ENCODE results near the gene VPS52.
"Not testable (repeated sequence)": the region's sequence is repeated elsewhere in the genome, so short reads cannot be mapped to it uniquely, and the experiment has no call there.

VPS52 gene

GRCh38 chr6:33279257-33279695 is 7.6 kb upstream of the VPS52 start:
- no peak for DNase-seq (ENCODE audit: low read depth, low spot score)
- no peak for TF ChIP-seq CTCF (IDR thresholded peaks at IDR 0.05; ENCODE audit: low read depth, low read length)
- in situ Hi-C loops (cut with HindIII; ENCODE audit: low sequenced_read_pairs): no loop called here
- no peak overlapping the region for H3K4me3 ChIP-seq (ENCODE audit: low read depth, low read length)

- no peak for TF ChIP-seq CTCF (IDR thresholded peaks at IDR 0.05; ENCODE audit: low read depth, low read length)
- in situ Hi-C loops (cut with HindIII; ENCODE audit: low sequenced_read_pairs): no loop called here
These were observed 7.1 kb upstream of the VPS52 start for GRCh38 chr6:33278810-33279209.

GRCh38 chr6:33278392-33278741 is 6.7 kb upstream of the VPS52 start:
- TF ChIP-seq CTCF (IDR thresholded peaks at IDR 0.05; ENCODE audit: low read depth, low read length): no peak
- H3K4me3 ChIP-seq (ENCODE audit: low read depth, low read length): no peak overlapping the region
- in situ Hi-C loops (cut with HindIII; ENCODE audit: low sequenced_read_pairs): no loop called here
- no peak for DNase-seq (ENCODE audit: low read depth, low spot score)

More at GRCh38 chr6:33278810-33279209, 7.1 kb upstream of the VPS52 start:
- no peak for DNase-seq (ENCODE audit: low read depth, low spot score)
- no peak overlapping the region for H3K4me3 ChIP-seq (ENCODE audit: low read depth, low read length)

- TF ChIP-seq CTCF (IDR thresholded peaks at IDR 0.05; ENCODE audit: low read depth, low read length): no peak
- in situ Hi-C loops (cut with HindIII; ENCODE audit: low sequenced_read_pairs): no loop called here
- H3K4me3 ChIP-seq (ENCODE audit: low read depth, low read length): peak overlapping the region; percentile 41
- DNase-seq (ENCODE audit: low read depth, low spot score): no peak
These were observed 6.2 kb upstream of the VPS52 start for GRCh38 chr6:33277663-33278391.

- DNase-seq (ENCODE audit: low read depth, low spot score): peak; percentile 79
- in situ Hi-C loops (cut with HindIII; ENCODE audit: low sequenced_read_pairs): no loop called here
- TF ChIP-seq CTCF (IDR thresholded peaks at IDR 0.05; ENCODE audit: low read depth, low read length): peak; percentile 39
- peak within 1 kb of the TSS; percentile 41 for H3K4me3 ChIP-seq (ENCODE audit: low read depth, low read length)
These were observed 5.4 kb upstream of the VPS52 start, which contains the start of gene B3GALT4 for GRCh38 chr6:33276864-33277662. Gene B3GALT4, plus strand, starts transcription at chr6:33277123. Its CDS starts 297 bp downstream, at chr6:33277420.

GRCh38 chr6:33276581-33276863 is 4.8 kb upstream of the VPS52 start:
- DNase-seq (ENCODE audit: low read depth, low spot score): no peak
- in situ Hi-C loops (cut with HindIII; ENCODE audit: low sequenced_read_pairs): no loop called here
- TF ChIP-seq CTCF (IDR thresholded peaks at IDR 0.05; ENCODE audit: low read depth, low read length): no peak
- peak overlapping the region; percentile 33 for H3K4me3 ChIP-seq (ENCODE audit: low read depth, low read length)

GRCh38 chr6:33275795-33276580 is 4.3 kb upstream of the VPS52 start:
- in situ Hi-C loops (cut with HindIII; ENCODE audit: low sequenced_read_pairs); DNase-seq (ENCODE audit: low read depth, low spot score); H3K4me3 ChIP-seq (ENCODE audit: low read depth, low read length): not testable (repeated sequence)

All from astrocyte of the spinal cord (primary cell).